Esophagus muscularis mucosa (tissue), 4 donors: Measurements from ENCODE around the gene FADS3. TPM values are rescaled to one million over a fixed set of nuclear protein-coding genes. Genes with fewer than 3 reads are reported as not detected.
A peak's percentile ranks its signal among the peaks of the same experiment; 100 is the strongest.

Experiments
- DNase-seq: peaks from one replicate; pipeline ENCODE4 v3.0.0-alpha.2; 2017; ENCODE audit errors: extremely low spot score
- H3K27ac ChIP-seq, 4 donors: fragments of 200-600 bp; sonication (generic); replicated peaks in 1 of 4; 1 replicate in 3 of 4; 2 replicates in 1 of 4; pipeline ENCODE4 v1.5.1; 2016 to 2019; ENCODE audit warnings: mild to moderate bottlenecking in 1 of 4
- H3K27me3 ChIP-seq, 4 donors: fragments of 200-600 bp; sonication (generic); one replicate each; pipeline versions ENCODE4 v1.5.1 to v1.6.0; 2016 to 2019
- H3K36me3 ChIP-seq, 4 donors: fragments of 200-600 bp; sonication (generic); one replicate each; pipeline ENCODE4 v1.5.1; 2016 to 2019
- H3K4me1 ChIP-seq, 4 donors: fragments of 200-600 bp; sonication (generic); one replicate each; pipeline ENCODE4 v1.5.1; 2016 to 2019
- H3K4me3 ChIP-seq, 4 donors: fragments of 200-600 bp; sonication (generic); 1 replicate in 2 of 4; 2 replicates in 2 of 4; pipeline ENCODE4 v1.5.1; 2016 to 2019; ENCODE audit warnings: mild to moderate bottlenecking in 4 of 4, moderate library complexity in 1 of 4
- H3K9me3 ChIP-seq, 4 donors: fragments of 200-600 bp; sonication (generic); 1 replicate in 3 of 4; 2 replicates in 1 of 4; pipeline ENCODE4 v1.5.1; 2016 to 2019
- EP300 ChIP-seq: sonication (generic); formaldehyde crosslinking; IDR thresholded peaks from one replicate; pipeline ENCODE4 v1.6.1; 2017; ENCODE audit warnings: antibody characterized with exemption
- POLR2A ChIP-seq: fragments of 450-650 bp; IDR thresholded peaks from one replicate; pipeline ENCODE4 v1.6.1; 2017; ENCODE audit warnings: antibody characterized with exemption, moderate library complexity, mild to moderate bottlenecking, low read depth
- POLR2AphosphoS5 ChIP-seq, 2 donors: sonication (generic); formaldehyde crosslinking; IDR thresholded peaks; one replicate each; pipeline ENCODE4 v1.6.1; 2017; ENCODE audit warnings: antibody characterized with exemption in 2 of 2
- WGBS: methylation state at CpG from one replicate; pipeline ENCODE4 v1.1.5; 2018; 5-methylcytosine and 5-hydroxymethylcytosine counted together
- intact Hi-C: fragments of 100-400 bp; cut with DNase I; formaldehyde crosslinking; loops from one replicate; pipeline ENCODE4 v1.15.1; 2023
- total RNA-seq, 4 donors: library from RNA; depleted of rRNA; stranded (reverse); fragments of >200 nt; gene quantifications; one replicate each; pipeline versions ENCODE4 v1.1.0 to v1.2.1, GENCODE V29; 2016
- TF ChIP-seq, protein P1 (sequence below), 3 experiments: fragments of 200-600 bp in 2 of 3; fragments of 450-650 bp in 1 of 3; sonication (generic) in 2 of 3; IDR thresholded peaks; one replicate each; pipeline ENCODE4 v1.5.1; 2017 to 2019; ENCODE audit warnings: antibody characterized with exemption in 3 of 3, mild to moderate bottlenecking in 2 of 3, moderate library complexity in 1 of 3

FADS3 gene
- total RNA-seq, 4 donors from 2014 or later, result 42.4 to 103 (median 57.8) TPM

DNA sequence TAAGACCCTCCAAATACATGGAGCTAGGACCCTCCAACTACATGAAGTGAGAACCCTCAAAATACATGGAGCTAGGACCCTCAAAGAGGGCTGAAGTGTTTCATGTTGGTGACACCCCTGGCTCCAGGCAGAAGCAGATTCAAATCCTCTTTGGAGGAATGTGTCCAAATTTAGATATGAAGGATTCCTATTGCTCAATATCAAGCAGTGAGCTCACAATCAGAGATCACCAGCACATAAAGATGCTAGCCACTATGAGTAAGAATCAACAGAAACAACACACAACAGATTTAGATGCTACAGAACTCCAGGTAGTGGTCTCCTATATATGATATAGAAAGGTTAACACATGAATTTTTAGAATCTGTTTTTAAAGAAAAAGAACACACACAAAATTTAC, 37.3 kb upstream of the FADS3 start:
- no peak overlapping the region for H3K4me3 ChIP-seq
- TF ChIP-seq EP300, result no peak
- no peaks in the 10 kb centered on the region for H3K27me3 ChIP-seq
- H3K27ac ChIP-seq, result no peak overlapping the region
- intact Hi-C loops, result no loop called here
- no peak for DNase-seq
- H3K36me3 ChIP-seq, result no peaks in the 10 kb centered on the region
- peaks cover 5 to 9% (median 9%) of the 10 kb centered on the region in 4 donors for H3K4me1 ChIP-seq
- no peaks in the 10 kb centered on the region for H3K9me3 ChIP-seq

DNA sequence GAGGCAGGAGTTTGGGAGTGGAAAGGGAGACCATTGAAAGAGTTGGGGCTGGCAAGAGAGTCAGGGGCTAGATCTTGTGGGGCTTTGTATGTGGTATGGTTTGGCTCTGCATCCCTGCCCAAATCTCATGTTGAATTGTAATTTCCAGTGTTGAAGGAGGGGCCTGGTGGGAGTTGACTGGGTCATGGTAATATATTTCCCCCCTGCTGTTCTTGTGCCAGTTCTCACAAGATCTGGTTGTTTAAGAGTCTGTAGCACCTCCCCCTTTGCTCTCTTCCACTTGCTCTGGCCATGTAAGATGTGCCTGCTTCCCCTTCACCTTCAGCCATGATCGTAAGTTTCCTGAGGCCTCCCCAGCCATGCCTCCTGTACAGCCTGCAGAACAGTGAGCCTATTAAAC, 36.2 kb upstream of the FADS3 start:
- no peaks in the 10 kb centered on the region for H3K36me3 ChIP-seq
- no peaks in the 10 kb centered on the region for H3K27me3 ChIP-seq
- peaks cover 16 to 21% (median 19%) of the 10 kb centered on the region in 4 donors for H3K4me1 ChIP-seq
- H3K4me3 ChIP-seq, result no peak overlapping the region
- DNase-seq, result no peak
- intact Hi-C loops, result no loop called here
- WGBS, result 90% methylated on average over 1 of the region's 1 CpG
- TF ChIP-seq, protein P1, sequence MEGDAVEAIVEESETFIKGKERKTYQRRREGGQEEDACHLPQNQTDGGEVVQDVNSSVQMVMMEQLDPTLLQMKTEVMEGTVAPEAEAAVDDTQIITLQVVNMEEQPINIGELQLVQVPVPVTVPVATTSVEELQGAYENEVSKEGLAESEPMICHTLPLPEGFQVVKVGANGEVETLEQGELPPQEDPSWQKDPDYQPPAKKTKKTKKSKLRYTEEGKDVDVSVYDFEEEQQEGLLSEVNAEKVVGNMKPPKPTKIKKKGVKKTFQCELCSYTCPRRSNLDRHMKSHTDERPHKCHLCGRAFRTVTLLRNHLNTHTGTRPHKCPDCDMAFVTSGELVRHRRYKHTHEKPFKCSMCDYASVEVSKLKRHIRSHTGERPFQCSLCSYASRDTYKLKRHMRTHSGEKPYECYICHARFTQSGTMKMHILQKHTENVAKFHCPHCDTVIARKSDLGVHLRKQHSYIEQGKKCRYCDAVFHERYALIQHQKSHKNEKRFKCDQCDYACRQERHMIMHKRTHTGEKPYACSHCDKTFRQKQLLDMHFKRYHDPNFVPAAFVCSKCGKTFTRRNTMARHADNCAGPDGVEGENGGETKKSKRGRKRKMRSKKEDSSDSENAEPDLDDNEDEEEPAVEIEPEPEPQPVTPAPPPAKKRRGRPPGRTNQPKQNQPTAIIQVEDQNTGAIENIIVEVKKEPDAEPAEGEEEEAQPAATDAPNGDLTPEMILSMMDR (IDR thresholded peaks at IDR 0.05), result no peak
- TF ChIP-seq POLR2AphosphoS5 (IDR thresholded peaks at IDR 0.05), result no peak
- no peak for TF ChIP-seq EP300
- TF ChIP-seq POLR2A, result no peak
- H3K9me3 ChIP-seq, result no peaks in the 10 kb centered on the region
- H3K27ac ChIP-seq, result no peak overlapping the region

DNA sequence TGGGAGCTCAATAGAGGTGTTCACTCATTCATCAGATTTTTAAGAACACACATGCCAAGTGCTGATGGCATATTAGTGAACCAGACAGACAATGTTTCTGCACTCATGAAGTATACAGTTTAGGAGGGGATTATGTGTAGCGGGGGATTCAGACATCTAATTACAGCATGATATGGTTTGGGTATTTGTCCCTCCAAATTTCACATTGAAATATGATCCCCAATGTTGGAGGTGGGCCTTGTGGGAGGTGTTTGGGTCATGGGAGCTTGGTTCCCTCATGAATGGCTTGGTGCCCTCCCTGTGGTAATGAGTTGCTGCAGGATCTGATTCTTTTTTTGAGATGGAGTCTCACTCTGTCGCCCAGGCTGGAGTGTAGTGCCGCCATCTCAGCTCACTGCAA, 34.9 kb upstream of the FADS3 start:
- H3K4me3 ChIP-seq, result no peak overlapping the region
- TF ChIP-seq POLR2AphosphoS5 (IDR thresholded peaks at IDR 0.05), result no peak
- no peak for TF ChIP-seq EP300
- TF ChIP-seq, protein P1 (IDR thresholded peaks at IDR 0.05), result no peak
- no peak for TF ChIP-seq POLR2A
- H3K36me3 ChIP-seq, result no peaks in the 10 kb centered on the region
- H3K9me3 ChIP-seq, result no peaks in the 10 kb centered on the region
- no peak for DNase-seq
- peaks cover 0 to 6% (median 0%) of the 10 kb centered on the region in 4 donors for H3K27me3 ChIP-seq
- 95% methylated on average over 3 of the region's 3 CpGs for WGBS
- H3K4me1 ChIP-seq, result peaks cover 25 to 33% (median 28%) of the 10 kb centered on the region in 4 donors
- H3K27ac ChIP-seq, result no peak overlapping the region
- intact Hi-C loops, result no loop called here

DNA sequence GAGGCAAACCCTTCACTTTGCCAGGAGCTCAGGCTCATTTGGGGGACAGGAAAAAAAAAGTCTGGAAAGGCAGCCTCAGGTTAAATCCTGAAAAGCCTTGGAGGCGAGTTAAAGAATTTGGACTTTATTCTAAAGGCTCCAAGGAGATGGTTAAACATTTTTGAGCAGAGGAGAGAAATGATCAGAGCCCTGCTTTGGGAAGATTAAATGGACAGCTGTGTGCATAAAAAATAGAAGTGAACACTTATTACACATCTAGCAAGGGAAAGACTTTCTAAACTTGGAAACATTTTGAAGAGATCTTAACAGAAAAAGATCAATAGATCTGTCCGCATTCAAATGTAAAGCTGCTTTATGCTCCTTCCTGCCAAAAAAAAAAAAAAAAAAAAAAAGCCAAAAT, 34.4 kb upstream of the FADS3 start:
- peaks cover 25 to 36% (median 29%) of the 10 kb centered on the region in 4 donors for H3K4me1 ChIP-seq
- H3K36me3 ChIP-seq, result no peaks in the 10 kb centered on the region
- intact Hi-C loops, result no loop called here
- H3K9me3 ChIP-seq, result no peaks in the 10 kb centered on the region
- no peak for TF ChIP-seq POLR2AphosphoS5 (IDR thresholded peaks at IDR 0.05)
- 94% methylated on average over 2 of the region's 2 CpGs for WGBS
- H3K27ac ChIP-seq, result no peak overlapping the region
- H3K4me3 ChIP-seq, result no peak overlapping the region
- DNase-seq, result no peak
- H3K27me3 ChIP-seq, result peaks cover 0 to 11% (median 0%) of the 10 kb centered on the region in 4 donors

DNA sequence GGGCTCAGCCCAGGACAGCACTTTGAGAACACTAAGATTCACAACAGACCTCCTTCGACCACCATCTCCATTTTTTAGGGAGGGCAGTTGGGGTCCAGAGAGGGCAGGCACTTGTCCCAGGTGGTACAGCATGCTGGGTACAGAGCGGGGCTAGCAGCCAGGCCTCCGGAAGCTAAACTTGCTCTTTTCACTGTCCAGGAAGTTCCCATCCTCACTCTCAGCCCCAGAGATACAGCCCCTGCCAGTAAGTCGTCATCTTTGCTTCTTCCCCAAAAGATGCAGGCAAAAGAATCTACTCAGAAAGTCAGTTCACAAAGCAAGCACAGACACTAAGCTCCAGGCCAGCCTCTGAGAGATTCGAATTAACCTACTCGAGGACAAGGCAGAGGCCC, 32.7 kb upstream of the FADS3 start:
- Histone ChIP-seq H3K27me3 (peaks cover 0 to 20% (median 0%) of the 10 kb centered on the region in 4 donors), H3K4me1 (peaks cover 31 to 49% (median 42%) of the 10 kb centered on the region in 4 donors), H3K9me3 (no peaks in the 10 kb centered on the region), H3K27ac (peak overlapping the region; percentile 71 to 86 (median 82)), H3K4me3 (no peak overlapping the region), H3K36me3 (no peaks in the 10 kb centered on the region)
- TF ChIP-seq POLR2AphosphoS5 (IDR thresholded peaks at IDR 0.05) (no peak), EP300 (no peak), POLR2A (no peak)
- TF ChIP-seq, protein P1 (IDR thresholded peaks at IDR 0.05), result no peak
- 56% methylated on average over 6 of the region's 6 CpGs for WGBS
- DNase-seq, result no peak
- intact Hi-C loops, result no loop called here
